Smooth muscle cell (in vitro differentiated cells): ENCODE results near the gene F8A1. TPM values are rescaled to one million over a fixed set of nuclear protein-coding genes. Genes with fewer than 3 reads are reported as not detected.
"Not testable (repeated sequence)": the region's sequence is repeated elsewhere in the genome, so short reads cannot be mapped to it uniquely, and the experiment has no call there.

Experiments used
- DNase-seq: peaks from one replicate; lab custom pipeline; 2025; ENCODE audit not compliant: unreplicated experiment; lab: John Stamatoyannopoulos, UW
- H2AFZ ChIP-seq: fragments of 200-600 bp; sonication (generic); 2 replicates; pipeline ENCODE4 v1.6.0; 2016; ENCODE audit warnings: antibody characterized with exemption, low read depth, mild to moderate bottlenecking
- H3F3A ChIP-seq: fragments of 200-600 bp; sonication (generic); 2 replicates; pipeline ENCODE4 v1.6.0; 2017; ENCODE audit warnings: antibody characterized with exemption, low read depth
- H3K27ac ChIP-seq: fragments of 200-600 bp; sonication (generic); 2 replicates; pipeline ENCODE4 v1.5.1; 2016; ENCODE audit warnings: low read depth, mild to moderate bottlenecking
- H3K27me3 ChIP-seq: fragments of 200-600 bp; sonication (generic); 2 replicates; pipeline ENCODE4 v1.6.1; 2016; ENCODE audit warnings: low read depth, mild to moderate bottlenecking
- H3K36me3 ChIP-seq: fragments of 200-600 bp; sonication (generic); 2 replicates; pipeline ENCODE4 v1.5.1; 2016; ENCODE audit warnings: low read depth
- H3K4me1 ChIP-seq: fragments of 200-600 bp; sonication (generic); 2 replicates; pipeline ENCODE4 v1.5.1; 2016; ENCODE audit warnings: low read depth
- H3K4me2 ChIP-seq: fragments of 200-600 bp; sonication (generic); 2 replicates; pipeline ENCODE4 v1.6.0; 2016; ENCODE audit warnings: mild to moderate bottlenecking
- H3K4me3 ChIP-seq: fragments of 200-600 bp; sonication (generic); 2 replicates; pipeline ENCODE4 v1.5.1; 2016; ENCODE audit warnings: mild to moderate bottlenecking
- H3K79me2 ChIP-seq: fragments of 200-600 bp; sonication (generic); 2 replicates; pipeline ENCODE4 v1.6.0; 2016; ENCODE audit warnings: low read depth, mild to moderate bottlenecking
- H3K9ac ChIP-seq: fragments of 200-600 bp; sonication (generic); 2 replicates; pipeline ENCODE4 v1.6.0; 2016; ENCODE audit warnings: low read depth
- H3K9me3 ChIP-seq: fragments of 200-600 bp; sonication (generic); replicated peaks from 2 replicates; pipeline ENCODE4 v1.5.1; 2016; ENCODE audit warnings: low read depth
- H4K20me1 ChIP-seq: fragments of 200-600 bp; sonication (generic); 2 replicates; pipeline ENCODE4 v1.6.0; 2016; ENCODE audit warnings: low read depth
- CTCF ChIP-seq: fragments of 200-600 bp; sonication (generic); IDR thresholded peaks from 2 replicates; pipeline ENCODE4 v1.5.1; 2017; ENCODE audit warnings: borderline replicate concordance, mild to moderate bottlenecking, antibody characterized with exemption; ENCODE audit not compliant: insufficient read depth, poor library complexity, severe bottlenecking
- WGBS: methylation state at CpG from one replicate; pipeline ENCODE4 v1.1.7; 2016; ENCODE audit warnings: low lambda C conversion rate; 5-methylcytosine and 5-hydroxymethylcytosine counted together
- polyA plus RNA-seq: library from polyadenylated mRNA; unstranded; fragments of >200 nt; fragmentation: Nextera tagmentation; extraction: Ambion mirVana; gene quantifications from 2 replicates; pipeline ENCODE4 v1.2.1, GENCODE V29; 2016
- total RNA-seq: library from RNA; depleted of rRNA; stranded (reverse); fragments of >200 nt; gene quantifications from 2 replicates; pipeline ENCODE4 v1.2.3, GENCODE V29; 2014

The F8A1 gene
- total and polyA plus RNA-seq, 2 experiments from 2014 or later, result 7.5 to 38.2 TPM

DNA sequence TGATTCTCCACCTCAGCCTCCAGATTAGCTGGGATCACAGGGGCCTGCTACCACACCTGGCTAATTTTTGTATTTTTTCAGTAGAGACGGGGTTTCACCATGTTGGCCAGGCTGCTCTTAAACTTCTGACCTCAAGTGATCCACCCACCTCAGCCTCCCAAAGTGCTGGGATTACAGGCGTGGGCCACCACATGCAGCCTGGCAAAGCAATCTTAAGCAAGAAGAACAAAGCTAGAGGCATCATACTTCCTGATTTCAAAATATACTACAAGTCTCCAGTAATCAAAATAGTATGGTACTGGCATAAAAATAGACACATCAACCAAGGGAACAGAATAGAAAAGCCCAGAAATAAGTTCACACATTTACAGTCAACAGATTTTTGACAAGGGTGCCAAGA is 12.8 kb upstream of the F8A1 start:
- Histone ChIP-seq H3K36me3 (no peaks in the 10 kb centered on the region), H3K27ac (no peak overlapping the region), H3K27me3 (no peaks in the 10 kb centered on the region), H3K79me2 (no peaks in the 10 kb centered on the region), H2AFZ (no peak overlapping the region), H3K4me2 (no peak overlapping the region), H3K9me3 (no peaks in the 10 kb centered on the region), H3K4me3 (no peak overlapping the region), H4K20me1 (no peaks in the 10 kb centered on the region), H3K4me1 (no peaks in the 10 kb centered on the region), H3F3A (no peaks in the 10 kb centered on the region), H3K9ac (no peak overlapping the region)
- 59% methylated on average over 2 of the region's 2 CpGs for WGBS
- TF ChIP-seq CTCF, result no peak
- no peak for DNase-seq

DNA sequence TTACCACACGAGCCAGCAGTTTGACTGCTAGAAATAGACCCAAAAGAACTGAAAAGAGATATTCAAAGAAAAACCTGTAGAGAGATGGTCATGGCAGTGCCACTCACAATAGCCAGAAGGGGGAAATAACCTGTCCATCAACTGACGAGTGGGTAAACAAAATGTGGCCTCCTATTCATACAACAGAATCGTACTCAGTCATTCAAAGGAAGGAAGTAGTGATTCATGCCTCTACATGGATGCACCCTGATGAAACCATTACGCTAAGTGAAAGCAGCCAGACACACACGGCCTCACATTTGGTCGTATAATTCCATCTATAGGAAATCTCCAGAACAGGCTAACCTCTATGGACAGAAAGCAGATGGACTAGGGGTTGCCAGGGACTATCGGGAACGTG is 2.1 kb upstream of the F8A1 start:
- H3F3A ChIP-seq, DNase-seq, H3K9me3 ChIP-seq, H3K4me2 ChIP-seq, H3K9ac ChIP-seq, H3K4me3 ChIP-seq, H3K27ac ChIP-seq, H3K4me1 ChIP-seq, H4K20me1 ChIP-seq, H3K27me3 ChIP-seq, H3K79me2 ChIP-seq, H2AFZ ChIP-seq, H3K36me3 ChIP-seq: not testable (repeated sequence)
- WGBS, result no CpG with 5 or more reads among the region's 8 CpGs

DNA sequence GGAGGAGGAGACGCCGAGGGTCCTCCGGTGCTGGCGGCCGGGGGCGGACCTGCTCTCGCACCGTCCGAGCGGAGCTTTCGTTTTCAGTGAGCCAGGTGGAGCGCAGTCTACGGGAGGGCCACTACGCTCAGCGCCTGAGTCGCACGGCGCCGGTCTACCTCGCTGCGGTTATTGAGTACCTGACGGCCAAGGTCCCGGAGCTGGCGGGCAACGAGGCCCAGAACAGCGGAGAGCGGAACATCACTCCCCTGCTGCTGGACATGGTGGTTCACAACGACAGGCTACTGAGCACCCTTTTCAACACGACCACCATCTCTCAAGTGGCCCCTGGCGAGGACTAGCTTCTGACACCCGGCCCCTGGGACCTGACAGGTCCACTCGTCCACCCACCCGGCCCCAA is 1.1 kb upstream of the F8A1 start:
- H4K20me1 ChIP-seq, H3K36me3 ChIP-seq, H3K27ac ChIP-seq, DNase-seq, H3K9me3 ChIP-seq, H3K4me2 ChIP-seq, H3K4me1 ChIP-seq, H3K4me3 ChIP-seq, H3K9ac ChIP-seq, H3F3A ChIP-seq, H2AFZ ChIP-seq, H3K27me3 ChIP-seq, H3K79me2 ChIP-seq: not testable (repeated sequence)
- WGBS, result 88% methylated on average over 11 of the region's 33 CpGs

DNA sequence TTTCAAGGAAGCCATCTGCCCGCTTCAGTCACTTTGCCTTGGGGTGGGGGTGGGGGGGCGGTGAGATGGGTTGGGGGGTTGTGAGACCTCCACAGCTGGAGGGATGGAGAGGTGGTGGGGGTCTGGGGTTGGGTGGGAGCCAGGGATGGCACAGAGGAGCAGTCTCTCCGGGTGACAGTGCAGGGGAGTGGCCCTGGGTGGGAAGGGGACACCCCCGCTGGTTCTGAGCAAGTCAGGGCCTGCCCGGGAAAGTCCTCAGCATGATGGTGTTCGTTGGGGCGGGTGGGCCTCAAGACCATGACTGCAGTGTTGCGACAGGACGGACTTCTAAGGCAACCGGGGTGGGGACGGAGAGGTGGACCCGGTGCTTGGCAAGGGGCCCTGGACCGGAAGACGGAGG is 606 bp upstream of the F8A1 start:
- H3K27ac ChIP-seq, result not testable (repeated sequence)

DNA sequence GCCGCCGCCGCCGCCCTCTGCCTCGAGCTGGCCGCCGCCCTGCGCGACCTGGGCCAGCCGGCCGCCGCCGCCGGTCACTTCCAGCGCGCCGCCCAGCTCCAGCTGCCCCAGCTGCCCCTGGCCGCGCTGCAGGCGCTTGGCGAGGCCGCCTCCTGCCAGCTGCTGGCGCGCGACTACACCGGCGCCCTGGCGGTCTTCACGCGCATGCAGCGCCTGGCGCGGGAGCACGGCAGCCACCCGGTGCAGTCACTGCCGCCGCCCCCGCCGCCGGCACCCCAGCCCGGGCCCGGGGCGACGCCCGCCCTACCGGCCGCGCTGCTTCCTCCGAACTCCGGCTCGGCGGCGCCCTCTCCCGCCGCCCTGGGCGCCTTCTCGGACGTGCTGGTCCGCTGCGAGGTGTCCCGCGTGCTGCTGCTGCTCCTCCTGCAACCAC is 650 bp downstream of the F8A1 start:
- DNase-seq, H3F3A ChIP-seq: not testable (repeated sequence)
- no CpG with 5 or more reads among the region's 62 CpGs for WGBS

More for the DNA sequence above, 606 bp upstream of the F8A1 start:
- not testable (repeated sequence) for H3K36me3 ChIP-seq, H4K20me1 ChIP-seq, H3K4me2 ChIP-seq, H3F3A ChIP-seq, H3K4me1 ChIP-seq, H3K9me3 ChIP-seq, H3K4me3 ChIP-seq, H3K79me2 ChIP-seq, H3K9ac ChIP-seq, DNase-seq, H3K27me3 ChIP-seq, H2AFZ ChIP-seq
- WGBS, result 80% methylated on average over 5 of the region's 14 CpGs

More for the DNA sequence above, 650 bp downstream of the F8A1 start:
- not testable (repeated sequence) for H3K27me3 ChIP-seq, H3K9ac ChIP-seq, H3K9me3 ChIP-seq, H2AFZ ChIP-seq, H4K20me1 ChIP-seq, H3K27ac ChIP-seq, H3K4me2 ChIP-seq, H3K36me3 ChIP-seq, H3K4me1 ChIP-seq, H3K79me2 ChIP-seq, H3K4me3 ChIP-seq
